Testis (tissue), 3 donors: ENCODE measurements around the gene CPO. TPM values are rescaled to one million over a fixed set of nuclear protein-coding genes. Genes with fewer than 3 reads are reported as not detected.

Experiments used
- DNase-seq: peaks from one replicate; pipeline ENCODE4 v3.0.0-alpha.2; 2019
- H3K27ac ChIP-seq, 2 donors: fragments of 200-600 bp; sonication (generic); one replicate each; pipeline ENCODE4 v1.5.1; 2019
- H3K27me3 ChIP-seq: fragments of 200-600 bp; sonication (generic); one replicate; pipeline ENCODE4 v1.5.1; 2019
- H3K36me3 ChIP-seq: fragments of 200-600 bp; sonication (generic); one replicate; pipeline ENCODE4 v1.5.1; 2017; ENCODE audit warnings: low read depth; ENCODE audit errors: missing control alignments
- H3K4me1 ChIP-seq: fragments of 200-600 bp; sonication (generic); one replicate; pipeline ENCODE4 v1.5.1; 2019
- H3K4me3 ChIP-seq, 2 donors: fragments of 200-600 bp; sonication (generic); one replicate each; pipeline ENCODE4 v1.5.1; 2017 to 2019
- H3K9me3 ChIP-seq: fragments of 200-600 bp; sonication (generic); one replicate; pipeline ENCODE4 v1.5.1; 2017
- CTCF ChIP-seq, 3 experiments: fragments of 450-650 bp in 2 of 3; fragments of 200-600 bp in 1 of 3; sonication (generic) in 1 of 3; IDR thresholded peaks; one replicate each; pipeline ENCODE4 v1.5.1; 2016 to 2019; ENCODE audit warnings: antibody characterized with exemption in 3 of 3, mild to moderate bottlenecking in 2 of 3, moderate library complexity in 1 of 3
- POLR2A ChIP-seq: fragments of 450-650 bp; IDR thresholded peaks from one replicate; pipeline ENCODE4 v1.6.1; 2017; ENCODE audit warnings: antibody characterized with exemption, mild to moderate bottlenecking, moderate library complexity
- WGBS, 2 donors: methylation state at CpG; one replicate each; pipeline ENCODE4 v1.1.5; 2018; 5-methylcytosine and 5-hydroxymethylcytosine counted together
- intact Hi-C: fragments of 100-400 bp; cut with DNase I; formaldehyde crosslinking; loops from one replicate; pipeline ENCODE4 v1.15.1; 2023; ENCODE audit warnings: low total_unique reads
- polyA plus RNA-seq: library from polyadenylated mRNA; stranded (reverse); fragments of 350-450 nt; fragmentation: Illumina TruSeq; extraction: RNeasy Lipid Tissue Mini Kit (QIAGEN cat#74804); gene quantifications from one replicate; pipeline ENCODE4 v1.2.3, GENCODE V29; 2014; ENCODE audit warnings: low read depth, low replicate concordance; ENCODE audit not compliant: insufficient read depth
- total RNA-seq, 2 donors: library from RNA; depleted of rRNA; stranded (reverse); fragments of >200 nt; gene quantifications; one replicate each; pipeline ENCODE4 v1.2.3, GENCODE V29; 2016

The CPO gene
- total and polyA plus RNA-seq, 3 donors from 2014 or later = 0.43 to 0.90 (median 0.71) TPM

GRCh38 chr2:206920310-206920709 lies 19.0 kb upstream of the CPO start:
- Histone ChIP-seq H3K4me1 (no peaks in the 10 kb centered on the region), H3K27ac (no peak overlapping the region), H3K9me3 (no peaks in the 10 kb centered on the region), H3K27me3 (no peaks in the 10 kb centered on the region), H3K36me3 (no peaks in the 10 kb centered on the region), H3K4me3 (no peak overlapping the region)
- intact Hi-C loops = no loop called here
- DNase-seq = no peak
- WGBS, 2 donors = 85 to 95% methylated on average over 3 of the region's 3 CpGs
- TF ChIP-seq POLR2A (no peak), CTCF (IDR thresholded peaks at IDR 0.05) (no peak)

- Histone ChIP-seq H3K4me3 (no peak overlapping the region), H3K36me3 (no peaks in the 10 kb centered on the region), H3K27me3 (no peaks in the 10 kb centered on the region), H3K27ac (no peak overlapping the region), H3K9me3 (no peaks in the 10 kb centered on the region), H3K4me1 (no peaks in the 10 kb centered on the region)
- no peak for DNase-seq
- intact Hi-C loops = no loop called here
- TF ChIP-seq CTCF (IDR thresholded peaks at IDR 0.05) (no peak), POLR2A (no peak)
- WGBS, 2 donors = 77 to 90% methylated on average over 2 of the region's 2 CpGs
Observed at GRCh38 chr2:206920951-206921350, 18.4 kb upstream of the CPO start.

GRCh38 chr2:206921529-206921928 lies 17.8 kb upstream of the CPO start:
- no peaks in the 10 kb centered on the region for H3K36me3 ChIP-seq
- no peaks in the 10 kb centered on the region for H3K9me3 ChIP-seq
- no peak overlapping the region for H3K27ac ChIP-seq
- intact Hi-C loops = no loop called here
- DNase-seq = no peak
- TF ChIP-seq POLR2A (no peak), CTCF (IDR thresholded peaks at IDR 0.05) (no peak)
- 51 to 66% methylated on average over 5 of the region's 5 CpGs for WGBS, 2 donors
- H3K4me1 ChIP-seq = no peaks in the 10 kb centered on the region
- no peak overlapping the region for H3K4me3 ChIP-seq
- H3K27me3 ChIP-seq = no peaks in the 10 kb centered on the region

- Histone ChIP-seq H3K27ac (no peak overlapping the region), H3K4me1 (no peaks in the 10 kb centered on the region), H3K27me3 (no peaks in the 10 kb centered on the region), H3K4me3 (no peak overlapping the region), H3K36me3 (no peaks in the 10 kb centered on the region), H3K9me3 (no peaks in the 10 kb centered on the region)
- TF ChIP-seq CTCF (IDR thresholded peaks at IDR 0.05) (no peak), POLR2A (no peak)
- DNase-seq = no peak
- intact Hi-C loops = no loop called here
- 46 to 53% methylated on average over 2 of the region's 2 CpGs for WGBS, 2 donors
Observed at GRCh38 chr2:206935991-206936842, 3.1 kb upstream of the CPO start.

GRCh38 chr2:206936843-206937230 lies 2.5 kb upstream of the CPO start:
- intact Hi-C loops = no loop called here
- no peaks in the 10 kb centered on the region for H3K9me3 ChIP-seq
- DNase-seq = no peak

More at GRCh38 chr2:206936843-206937230, 2.5 kb upstream of the CPO start:
- no peaks in the 10 kb centered on the region for H3K27me3 ChIP-seq
- H3K27ac ChIP-seq = no peak overlapping the region
- H3K4me3 ChIP-seq = no peak overlapping the region
- no peaks in the 10 kb centered on the region for H3K36me3 ChIP-seq
- 26 to 34% methylated on average over 2 of the region's 2 CpGs for WGBS, 2 donors
- TF ChIP-seq POLR2A (no peak), CTCF (IDR thresholded peaks at IDR 0.05) (no peak)
- no peaks in the 10 kb centered on the region for H3K4me1 ChIP-seq
